ENCODE data around the gene DICER1.

GRCh38 chr14:95136631-95137030 lies 20.7 kb downstream of the DICER1 start:
- TF ChIP-seq, protein P1, sequence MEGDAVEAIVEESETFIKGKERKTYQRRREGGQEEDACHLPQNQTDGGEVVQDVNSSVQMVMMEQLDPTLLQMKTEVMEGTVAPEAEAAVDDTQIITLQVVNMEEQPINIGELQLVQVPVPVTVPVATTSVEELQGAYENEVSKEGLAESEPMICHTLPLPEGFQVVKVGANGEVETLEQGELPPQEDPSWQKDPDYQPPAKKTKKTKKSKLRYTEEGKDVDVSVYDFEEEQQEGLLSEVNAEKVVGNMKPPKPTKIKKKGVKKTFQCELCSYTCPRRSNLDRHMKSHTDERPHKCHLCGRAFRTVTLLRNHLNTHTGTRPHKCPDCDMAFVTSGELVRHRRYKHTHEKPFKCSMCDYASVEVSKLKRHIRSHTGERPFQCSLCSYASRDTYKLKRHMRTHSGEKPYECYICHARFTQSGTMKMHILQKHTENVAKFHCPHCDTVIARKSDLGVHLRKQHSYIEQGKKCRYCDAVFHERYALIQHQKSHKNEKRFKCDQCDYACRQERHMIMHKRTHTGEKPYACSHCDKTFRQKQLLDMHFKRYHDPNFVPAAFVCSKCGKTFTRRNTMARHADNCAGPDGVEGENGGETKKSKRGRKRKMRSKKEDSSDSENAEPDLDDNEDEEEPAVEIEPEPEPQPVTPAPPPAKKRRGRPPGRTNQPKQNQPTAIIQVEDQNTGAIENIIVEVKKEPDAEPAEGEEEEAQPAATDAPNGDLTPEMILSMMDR (IDR thresholded peaks at IDR 0.05) = no peak
- TF ChIP-seq EZH2 (IDR thresholded peaks at IDR 0.05; ENCODE audit: borderline replicate concordance, insufficient read depth, low read depth, low read length, poor library complexity, severe bottlenecking) = no peak

Measured in B cell (primary cell).